GM21423 (cell line): ENCODE measurements around the gene TMEM43.
A peak's percentile ranks its signal among the peaks of the same experiment; 100 is the strongest.
"Not testable (repeated sequence)": the region's sequence is repeated elsewhere in the genome, so short reads cannot be mapped to it uniquely, and the experiment has no call there.

Experiments used
- ATAC-seq: cut with Tn5 transposase; IDR thresholded peaks from one replicate; pipeline ENCODE4 v1.9.1; 2021; ENCODE audit warnings: mild to moderate bottlenecking, moderate library complexity; ENCODE audit not compliant: unreplicated experiment

The TMEM43 gene

DNA sequence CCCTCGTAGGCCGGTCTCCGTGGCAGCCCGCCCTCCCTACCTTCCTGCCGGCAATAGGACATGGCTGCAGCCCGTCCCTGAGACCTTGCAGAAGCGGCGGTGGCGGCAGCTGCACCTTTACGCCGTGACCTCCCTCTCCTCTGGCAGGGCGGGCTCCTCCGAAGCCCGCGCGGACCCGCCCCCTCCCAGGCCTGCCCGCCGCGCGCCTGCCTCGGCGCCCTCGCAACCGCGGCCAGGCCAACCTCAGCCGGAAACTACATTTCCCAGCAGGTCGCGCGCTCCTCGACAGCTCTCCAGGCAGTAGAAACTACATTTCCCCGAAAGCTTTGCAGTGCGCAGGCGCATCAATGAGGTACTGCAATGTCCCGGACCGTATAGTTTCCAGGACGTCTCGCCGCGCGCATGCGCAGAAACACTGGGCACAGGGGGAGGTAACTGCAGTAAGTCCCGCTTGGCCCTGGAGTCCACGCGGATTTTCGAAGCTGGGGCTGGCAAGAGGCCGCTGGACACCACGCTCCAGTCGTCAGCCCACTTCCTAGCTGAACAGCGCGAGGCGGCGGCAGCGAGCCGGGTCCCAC, at the start of gene TMEM43, which contains the start of gene CHCHD4:
TSS of gene TMEM43 (plus strand) at position 438 of the 578 bp plus-strand sequence. CDS start 142 bp downstream, outside the sequence.
TSS of gene CHCHD4 (minus strand) at position 256 of the 578 bp plus-strand sequence. CDS start at position 62, 194 bp downstream.
- ATAC-seq, result peak; percentile 83

DNA sequence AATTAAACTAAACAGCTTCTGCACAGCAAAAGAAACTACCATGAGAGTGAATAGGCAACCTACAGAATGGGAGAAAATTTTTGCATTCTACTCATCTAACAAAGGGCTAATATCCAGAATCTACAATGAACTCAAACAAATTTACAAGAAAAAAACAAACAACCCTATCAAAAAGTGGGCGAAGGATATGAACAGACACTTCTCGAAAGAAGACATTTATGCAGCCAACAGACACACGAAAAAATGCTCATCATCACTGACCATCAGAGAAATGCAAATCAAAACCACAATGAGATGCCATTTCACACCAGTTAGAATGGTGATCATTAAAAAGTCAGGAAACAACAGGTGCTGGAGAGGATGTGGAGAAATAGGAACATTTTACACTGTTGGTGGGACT, 49.6 kb upstream of the TMEM43 start:
- ATAC-seq, result not testable (repeated sequence)

DNA sequence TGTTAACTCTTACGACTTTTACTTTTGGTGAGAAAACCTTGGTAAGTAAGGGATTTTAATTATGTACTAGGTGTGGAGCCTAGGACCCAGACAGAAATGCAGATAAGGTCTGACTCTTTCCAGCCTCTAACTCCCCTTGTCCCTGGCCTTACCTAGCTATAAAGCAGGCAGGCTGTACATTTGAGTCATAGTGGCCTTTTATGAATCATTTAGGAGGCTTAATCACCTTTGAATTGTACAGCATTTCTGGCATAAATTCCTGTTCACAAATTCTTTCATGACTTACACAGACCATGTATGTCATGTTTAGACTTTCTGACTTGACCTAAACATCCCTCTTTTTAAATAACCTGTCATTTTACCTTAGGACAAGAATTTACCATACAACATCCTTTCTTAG, 47.5 kb upstream of the TMEM43 start:
- no peak for ATAC-seq

- ATAC-seq, result no peak
These were observed 42.7 kb upstream of the TMEM43 start for GRCh38 chr3:14082108-14082657.

GRCh38 chr3:14087461-14087860, 37.4 kb upstream of the TMEM43 start:
- ATAC-seq, result not testable (repeated sequence)

DNA sequence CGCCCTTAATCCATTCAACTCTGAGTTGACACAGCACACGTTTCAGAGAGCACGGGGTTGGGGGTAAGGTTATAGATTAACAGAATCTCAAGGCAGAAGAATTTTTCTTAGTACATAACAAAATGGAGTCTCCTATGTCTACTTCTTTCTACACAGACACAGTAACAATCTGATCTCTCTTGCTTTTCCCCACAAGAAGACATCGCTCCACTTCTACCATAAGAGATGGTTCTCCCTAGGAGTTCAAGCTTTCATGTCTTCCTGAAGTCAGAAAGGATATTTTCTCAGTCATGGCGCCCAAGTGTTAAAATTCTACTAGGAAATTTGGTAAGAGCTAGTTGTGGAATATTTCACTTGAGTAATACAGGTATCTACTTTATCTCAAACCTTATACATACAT, 32.9 kb upstream of the TMEM43 start:
- ATAC-seq, result not testable (repeated sequence)

- ATAC-seq, result no peak
These were observed 32.4 kb upstream of the TMEM43 start for GRCh38 chr3:14092464-14092863.

DNA sequence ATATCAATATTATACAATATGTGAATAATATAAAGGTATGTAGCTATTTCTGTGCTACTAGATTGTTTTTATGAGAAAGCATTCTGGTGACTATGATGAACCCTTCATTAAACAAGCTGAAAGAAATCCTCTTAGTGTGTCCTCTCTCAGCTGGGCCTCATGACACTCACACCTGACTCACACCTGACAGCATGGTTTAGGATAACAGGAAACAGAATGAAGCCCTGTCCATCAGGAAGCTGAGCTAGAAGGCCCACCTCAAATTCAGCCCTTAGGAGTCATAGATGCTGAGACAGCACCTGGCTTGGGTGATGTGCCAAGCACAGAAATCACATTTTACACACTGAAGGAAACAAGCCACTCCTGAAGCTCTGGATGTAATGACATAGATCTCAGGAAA, 31.0 kb upstream of the TMEM43 start:
- ATAC-seq, result no peak

DNA sequence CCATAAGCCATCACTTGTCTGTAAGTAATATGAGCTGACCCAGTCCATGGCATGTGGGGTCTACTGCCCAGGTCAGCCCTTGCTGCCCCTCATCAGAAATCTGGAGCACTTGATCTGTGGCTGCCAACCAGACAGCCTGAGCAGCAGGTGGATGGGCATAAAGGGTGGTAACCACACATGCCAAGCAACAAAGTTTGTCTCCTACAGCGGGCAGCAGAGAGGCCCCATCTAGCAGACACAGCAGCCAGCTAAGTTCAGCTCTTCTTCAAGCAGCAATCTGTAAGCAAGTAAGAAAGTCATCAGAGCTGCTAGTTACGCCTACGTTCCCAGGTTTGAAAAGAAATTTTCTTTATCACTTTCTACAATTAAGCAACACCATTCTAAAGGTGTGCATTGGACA, 28.1 kb upstream of the TMEM43 start:
- ATAC-seq, result no peak

- ATAC-seq, result no peak
These were observed 27.0 kb upstream of the TMEM43 start for GRCh38 chr3:14097616-14098391.

DNA sequence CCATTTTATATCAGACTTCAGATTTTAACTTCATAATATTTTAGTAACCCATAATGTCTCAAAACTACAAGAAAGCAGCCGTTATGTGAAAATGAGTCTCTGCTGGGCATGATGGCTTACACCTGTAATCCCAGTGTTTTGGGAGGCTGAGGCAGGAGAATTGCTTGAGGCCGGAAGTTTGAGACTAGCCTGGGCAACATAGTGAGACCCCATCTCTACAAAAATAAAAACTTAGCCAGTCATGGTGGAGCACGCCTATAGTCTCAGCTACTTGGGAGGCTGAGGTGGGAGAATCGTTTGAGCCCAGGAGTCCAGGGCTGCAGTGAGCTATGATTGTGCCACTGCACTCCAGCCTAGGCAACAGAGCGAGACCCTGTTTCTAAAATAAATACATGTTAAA, 15.0 kb upstream of the TMEM43 start:
- not testable (repeated sequence) for ATAC-seq

- no peak for ATAC-seq
These were observed 14.2 kb upstream of the TMEM43 start for GRCh38 chr3:14110699-14111098.

GRCh38 chr3:14113965-14114635, 10.8 kb upstream of the TMEM43 start:
- ATAC-seq, result no peak

GRCh38 chr3:14117468-14118399, 7.1 kb upstream of the TMEM43 start:
- ATAC-seq, result no peak

DNA sequence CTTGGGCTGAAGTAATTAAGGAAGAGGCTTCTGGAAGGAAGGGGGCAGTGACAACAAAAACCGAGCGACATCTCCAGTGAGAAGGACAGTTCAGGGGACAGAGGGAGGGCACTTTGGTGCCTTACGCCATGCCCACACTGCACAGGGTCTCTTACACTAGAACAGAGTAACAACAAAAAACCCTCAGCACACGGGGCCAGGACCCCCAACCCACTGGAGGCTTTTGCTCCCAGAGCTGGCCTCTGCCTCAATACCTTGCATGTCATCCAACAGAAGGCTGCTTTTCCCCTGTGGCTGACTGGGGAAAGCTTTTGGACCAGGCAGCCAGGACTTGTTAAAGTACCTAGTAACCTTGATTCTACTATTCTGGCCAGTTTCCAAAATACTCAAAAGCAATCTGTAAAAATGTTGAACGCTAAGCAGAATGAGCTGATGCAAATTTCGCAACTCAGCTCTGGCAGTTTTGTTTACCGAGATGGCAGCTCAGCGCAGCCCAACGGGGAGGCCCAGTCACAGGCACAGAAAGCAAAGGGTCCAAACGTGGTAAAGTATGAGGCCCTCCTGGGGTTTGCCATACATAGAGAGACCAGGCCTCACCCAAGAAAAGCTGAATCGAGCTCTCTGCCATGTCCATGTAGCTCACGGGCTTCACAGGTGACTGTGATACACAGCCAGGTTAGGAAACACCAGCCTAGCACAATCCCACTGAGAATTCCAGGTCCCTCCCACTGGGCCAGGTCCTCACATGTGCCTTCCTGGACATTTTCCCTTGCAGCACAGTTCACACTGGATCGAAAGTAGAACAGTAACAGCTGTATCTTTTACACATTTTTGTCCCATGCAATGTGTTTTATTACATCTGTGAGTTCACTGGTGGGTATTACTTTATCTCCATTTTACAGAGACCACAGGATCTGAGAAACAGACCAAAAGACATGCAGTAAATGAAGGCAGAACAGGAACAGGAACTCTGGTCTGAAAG, 6.2 kb upstream of the TMEM43 start:
- ATAC-seq, result no peak

GRCh38 chr3:14119651-14120050, 5.2 kb upstream of the TMEM43 start:
- ATAC-seq, result no peak

- ATAC-seq, result no peak
These were observed 4.5 kb upstream of the TMEM43 start for GRCh38 chr3:14120111-14120920.

DNA sequence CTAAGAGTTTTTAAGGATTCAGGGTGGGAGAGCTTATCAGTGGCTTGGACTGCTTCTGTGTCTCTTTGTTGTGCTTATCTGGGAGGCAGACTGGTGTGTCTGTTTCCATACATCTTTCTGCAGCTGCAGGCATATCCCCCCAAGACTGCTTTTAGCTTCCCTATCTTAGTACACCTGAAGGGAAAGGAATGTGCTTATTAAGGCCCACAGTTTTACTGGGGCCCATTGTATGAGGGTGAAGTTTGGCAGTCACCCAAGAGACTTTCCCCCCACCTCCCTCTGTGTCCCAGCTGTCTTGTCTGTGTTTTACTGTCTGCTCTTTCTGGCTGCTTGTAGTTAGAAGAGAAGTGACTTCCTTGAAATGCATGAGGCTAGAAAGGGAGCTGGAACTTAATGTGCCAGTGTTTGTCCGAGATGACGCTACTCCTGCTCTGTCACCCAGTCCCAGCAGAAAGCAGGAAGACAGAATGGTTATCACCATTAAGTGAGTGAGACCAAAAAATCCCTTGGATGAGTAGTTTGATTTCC, 3.9 kb upstream of the TMEM43 start:
- not testable (repeated sequence) for ATAC-seq
